ENCODE data around the gene KLHDC3. TPM values are rescaled to one million over a fixed set of nuclear protein-coding genes. Genes with fewer than 3 reads are reported as not detected.

The KLHDC3 gene
- total RNA-seq, 1 donor from 2014 or later: 52.1 TPM

DNA sequence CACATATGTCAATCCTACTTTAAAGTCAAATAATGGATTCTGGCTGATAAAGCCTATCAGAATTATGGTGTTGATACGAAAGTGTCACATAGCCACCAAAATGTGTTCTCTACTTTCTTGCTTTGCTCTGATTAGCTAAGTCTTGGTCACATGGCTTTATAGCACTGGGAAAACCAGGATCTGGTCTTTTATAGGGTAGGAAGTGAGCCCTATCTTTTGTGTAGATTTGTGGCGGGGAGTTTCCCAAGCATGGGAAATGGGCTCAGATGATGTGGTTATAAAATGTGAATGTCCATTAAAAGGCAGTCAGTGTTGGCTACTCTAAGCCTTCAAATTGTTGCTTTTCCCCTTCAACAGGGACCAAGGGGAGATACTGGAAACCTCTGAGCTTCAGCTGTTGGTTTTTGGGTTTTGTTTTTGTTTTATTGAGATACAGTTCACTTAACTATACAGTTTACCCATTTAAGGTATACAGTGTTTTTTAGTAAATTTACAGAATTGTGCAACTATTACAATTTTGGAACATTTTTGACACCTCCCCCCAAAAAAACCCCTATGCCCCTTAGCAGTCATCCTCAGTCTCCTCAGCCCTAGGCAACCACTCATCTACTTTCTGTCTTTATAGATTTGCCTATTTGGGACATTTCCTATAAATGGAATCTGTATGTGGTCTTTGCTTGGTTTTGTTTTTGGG lies 19.6 kb downstream of the KLHDC3 start:
- Histone ChIP-seq H3K27ac (no peak overlapping the region), H3K27me3 (no peaks in the 10 kb centered on the region), H3K4me1 (no peaks in the 10 kb centered on the region), H3K36me3 (peaks cover 0 to 52% of the 10 kb centered on the region in 2 donors), H3K4me3 (no peak overlapping the region), H3K9me3 (no peaks in the 10 kb centered on the region)
- intact Hi-C loops (cut with DNase I): no loop called here
- DNase-seq (ENCODE audit: extremely low spot score in 2 of 2): no peak
- no peak for TF ChIP-seq CTCF (IDR thresholded peaks at IDR 0.05)
- no peak for TF ChIP-seq POLR2A (IDR thresholded peaks at IDR 0.05)
- TF ChIP-seq POLR2AphosphoS5 (IDR thresholded peaks at IDR 0.05; ENCODE audit: insufficient read depth in 1 of 2, low read depth in 1 of 2): no peak

- intact Hi-C loops (cut with DNase I): no loop called here
- DNase-seq (ENCODE audit: extremely low spot score in 2 of 2): no peak
- TF ChIP-seq POLR2A (IDR thresholded peaks at IDR 0.05) (no peak), POLR2AphosphoS5 (IDR thresholded peaks at IDR 0.05; ENCODE audit: insufficient read depth in 1 of 2, low read depth in 1 of 2) (no peak), CTCF (IDR thresholded peaks at IDR 0.05) (no peak)
- no peaks in the 10 kb centered on the region for H3K27me3 ChIP-seq
- no peak overlapping the region for H3K4me3 ChIP-seq
- H3K27ac ChIP-seq: no peak overlapping the region
- H3K9me3 ChIP-seq: no peaks in the 10 kb centered on the region
- no peaks in the 10 kb centered on the region for H3K4me1 ChIP-seq
- H3K36me3 ChIP-seq: peaks cover 0 to 52% of the 10 kb centered on the region in 2 donors
Measured at GRCh38 chr6:43034190-43034525, 20.1 kb downstream of the KLHDC3 start.

GRCh38 chr6:43035495-43036194 lies 21.6 kb downstream of the KLHDC3 start:
- Histone ChIP-seq H3K4me3 (no peak overlapping the region), H3K27me3 (no peaks in the 10 kb centered on the region), H3K4me1 (no peaks in the 10 kb centered on the region), H3K27ac (no peak overlapping the region), H3K9me3 (no peaks in the 10 kb centered on the region), H3K36me3 (peaks cover 0 to 40% of the 10 kb centered on the region in 2 donors)
- TF ChIP-seq CTCF (IDR thresholded peaks at IDR 0.05) (no peak), POLR2A (IDR thresholded peaks at IDR 0.05) (no peak), POLR2AphosphoS5 (IDR thresholded peaks at IDR 0.05; ENCODE audit: insufficient read depth in 1 of 2, low read depth in 1 of 2) (no peak)
- DNase-seq (ENCODE audit: extremely low spot score in 2 of 2): no peak
- intact Hi-C loops (cut with DNase I): no loop called here

DNA sequence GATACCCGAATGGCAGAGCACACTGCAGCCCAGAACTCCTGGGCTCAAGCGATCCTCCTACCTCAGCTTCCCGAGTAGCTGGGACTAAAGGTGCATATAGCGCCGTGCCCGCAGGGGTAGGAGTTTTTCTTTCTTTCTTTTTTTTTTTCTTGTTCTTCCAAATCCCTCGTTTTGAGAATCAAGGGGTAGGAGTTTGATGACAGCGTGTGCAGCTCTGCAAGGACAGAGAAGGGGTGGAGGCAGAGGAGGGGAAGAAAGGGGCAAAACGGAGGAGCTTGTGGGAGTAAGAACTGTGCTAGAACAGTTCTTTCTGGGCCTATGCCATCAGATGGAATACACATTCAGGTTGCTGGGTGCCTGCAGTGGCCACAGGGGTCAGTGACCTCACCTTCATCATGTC lies 22.7 kb downstream of the KLHDC3 start:
- intact Hi-C loops (cut with DNase I): no loop called here
- Histone ChIP-seq H3K27me3 (no peaks in the 10 kb centered on the region), H3K4me1 (no peaks in the 10 kb centered on the region), H3K27ac (no peak overlapping the region), H3K4me3 (no peak overlapping the region), H3K9me3 (no peaks in the 10 kb centered on the region), H3K36me3 (peaks cover 0 to 40% of the 10 kb centered on the region in 2 donors)
- no peak for DNase-seq (ENCODE audit: extremely low spot score in 2 of 2)
- TF ChIP-seq CTCF (IDR thresholded peaks at IDR 0.05) (no peak), POLR2AphosphoS5 (IDR thresholded peaks at IDR 0.05; ENCODE audit: insufficient read depth in 1 of 2, low read depth in 1 of 2) (no peak), POLR2A (IDR thresholded peaks at IDR 0.05) (no peak)

DNA sequence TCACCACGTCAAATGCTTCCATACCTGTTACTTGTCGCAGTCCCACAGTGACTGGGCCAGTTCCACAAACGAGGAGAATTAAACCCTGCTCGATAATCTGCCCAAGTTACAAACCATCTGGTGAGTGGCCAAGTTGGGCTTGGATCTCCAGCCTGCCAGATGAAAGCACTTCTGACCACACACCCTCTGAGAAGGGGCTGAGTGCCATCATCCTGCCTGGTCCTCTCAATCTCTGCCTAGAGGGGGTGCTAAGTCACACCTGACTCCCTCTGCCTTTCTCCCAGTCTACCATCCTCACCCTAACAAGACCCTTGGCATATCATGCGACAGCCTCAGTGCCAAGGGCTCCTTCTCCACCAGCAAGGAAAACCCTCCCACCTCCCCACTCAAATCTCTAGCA lies 23.1 kb downstream of the KLHDC3 start:
- H3K9me3 ChIP-seq: no peaks in the 10 kb centered on the region
- no peaks in the 10 kb centered on the region for H3K4me1 ChIP-seq
- H3K36me3 ChIP-seq: peaks cover 0 to 40% of the 10 kb centered on the region in 2 donors
- no peaks in the 10 kb centered on the region for H3K27me3 ChIP-seq
- no peak overlapping the region for H3K4me3 ChIP-seq
- TF ChIP-seq POLR2AphosphoS5 (IDR thresholded peaks at IDR 0.05; ENCODE audit: insufficient read depth in 1 of 2, low read depth in 1 of 2): no peak
- no peak for TF ChIP-seq POLR2A (IDR thresholded peaks at IDR 0.05)
- TF ChIP-seq CTCF (IDR thresholded peaks at IDR 0.05): no peak
- intact Hi-C loops (cut with DNase I): no loop called here
- no peak overlapping the region for H3K27ac ChIP-seq
- no peak for DNase-seq (ENCODE audit: extremely low spot score in 2 of 2)

All from vagina (tissue), 2 donors.